Suppressor macrophage treated with lipopolysaccharide for 4 hours (primary cell): ENCODE results near the gene MAN1B1.
A peak's percentile ranks its signal among the peaks of the same experiment; 100 is the strongest.
"Not testable (repeated sequence)": the region's sequence is repeated elsewhere in the genome, so short reads cannot be mapped to it uniquely, and the experiment has no call there.

ENCODE experiments used
- DNase-seq: peaks from one replicate; pipeline ENCODE4 v3.0.0-alpha.2; 2020

MAN1B1 gene

DNA sequence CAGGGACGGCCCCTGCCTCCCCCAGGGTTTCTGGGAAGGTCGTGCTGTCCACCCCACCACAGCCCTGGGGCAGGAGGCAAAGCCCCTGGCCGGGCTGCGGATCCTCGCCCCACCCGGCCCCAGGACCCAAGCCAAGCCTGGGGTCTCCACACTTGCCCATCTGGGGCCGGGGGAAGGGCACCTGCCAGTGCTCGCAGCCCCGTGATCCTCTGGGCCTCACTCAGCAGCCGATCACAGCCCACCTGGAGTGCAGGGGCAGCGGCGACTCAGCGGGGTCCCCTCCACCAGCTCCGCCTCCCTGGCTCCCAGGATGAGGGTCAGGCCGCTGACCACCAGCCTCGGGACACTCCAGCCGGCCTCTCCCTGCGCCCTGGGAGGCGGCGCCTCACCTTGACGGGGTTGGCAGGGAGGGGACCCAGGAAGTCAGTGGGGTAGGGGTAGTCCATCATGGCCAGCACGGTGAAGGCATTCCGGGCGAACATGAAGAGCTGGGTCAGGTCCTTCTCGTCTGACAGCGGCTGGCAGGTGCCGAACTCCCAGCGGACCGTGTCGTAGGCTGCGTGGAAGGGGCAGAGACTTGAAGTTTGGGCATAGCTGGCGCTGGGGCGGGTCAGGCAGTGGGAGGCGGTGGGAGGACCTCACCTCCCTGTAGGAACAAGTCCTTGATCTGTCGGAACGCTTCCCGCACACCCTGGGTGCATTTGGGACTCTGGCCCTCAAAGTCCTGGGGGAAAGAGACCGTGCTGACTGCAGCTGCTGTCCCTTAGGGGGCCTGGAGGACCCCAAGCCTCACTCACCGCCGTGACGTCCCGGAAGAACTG lies 26.0 kb downstream of the MAN1B1 start:
- DNase-seq: no peak

DNA sequence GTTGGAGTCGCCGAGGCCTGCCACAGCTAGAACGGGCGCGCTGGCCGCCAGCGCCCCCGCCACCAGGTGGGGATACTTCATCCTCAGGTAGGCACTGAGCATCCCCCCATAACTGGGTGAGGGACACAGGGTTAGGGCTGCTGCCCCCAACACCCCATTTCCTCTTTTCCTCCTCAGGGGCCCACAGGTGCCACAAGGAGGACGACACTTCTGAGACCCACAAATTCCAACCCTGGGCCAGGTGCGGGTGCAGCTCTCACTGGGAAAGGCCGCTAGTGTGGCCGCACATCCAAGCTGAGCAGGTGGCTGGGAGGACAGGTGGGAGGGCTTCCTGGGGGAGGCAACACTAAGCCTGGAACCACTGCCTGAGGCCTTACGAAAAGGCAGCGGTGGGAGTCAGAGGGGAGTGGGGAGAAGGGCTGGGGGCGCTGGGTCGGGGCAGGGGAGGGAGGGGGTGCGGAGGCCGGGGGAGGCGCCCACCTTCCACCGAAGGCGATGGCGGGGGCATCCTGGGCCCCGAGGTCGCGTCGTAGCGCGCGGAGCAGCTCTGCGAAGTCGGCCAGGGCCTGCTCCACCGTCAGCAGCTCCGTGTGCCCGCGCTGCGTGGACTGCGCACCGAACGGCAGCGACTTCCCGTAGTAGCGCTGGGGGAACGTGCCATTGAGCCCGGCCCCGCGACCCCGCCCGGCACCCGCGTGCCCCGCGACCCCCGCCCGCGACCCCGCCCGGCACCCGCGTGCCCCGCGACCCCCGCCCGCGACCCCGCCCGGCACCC lies 26.8 kb downstream of the MAN1B1 start:
- DNase-seq: peak; percentile 35

DNA sequence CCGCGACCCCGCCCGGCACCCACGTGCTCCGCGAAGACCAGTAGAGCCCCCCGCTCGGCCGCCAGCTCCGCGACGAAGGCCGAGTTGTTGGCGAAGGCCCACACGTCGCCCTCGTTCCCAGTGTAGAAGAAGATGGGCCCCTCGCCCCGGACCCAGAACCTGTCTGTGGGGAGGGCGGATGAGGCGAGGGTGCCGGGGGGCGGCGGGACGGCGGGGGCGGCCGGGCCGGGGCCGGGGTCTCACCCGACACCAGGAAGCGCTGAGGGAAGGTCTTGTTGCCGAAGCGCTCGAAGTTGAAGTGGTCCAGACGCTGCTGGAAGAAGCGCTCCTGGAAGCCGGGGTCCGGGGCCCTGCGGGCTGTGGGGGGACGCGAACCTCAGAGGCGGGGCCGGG lies 27.4 kb downstream of the MAN1B1 start:
- DNase-seq: no peak

DNA sequence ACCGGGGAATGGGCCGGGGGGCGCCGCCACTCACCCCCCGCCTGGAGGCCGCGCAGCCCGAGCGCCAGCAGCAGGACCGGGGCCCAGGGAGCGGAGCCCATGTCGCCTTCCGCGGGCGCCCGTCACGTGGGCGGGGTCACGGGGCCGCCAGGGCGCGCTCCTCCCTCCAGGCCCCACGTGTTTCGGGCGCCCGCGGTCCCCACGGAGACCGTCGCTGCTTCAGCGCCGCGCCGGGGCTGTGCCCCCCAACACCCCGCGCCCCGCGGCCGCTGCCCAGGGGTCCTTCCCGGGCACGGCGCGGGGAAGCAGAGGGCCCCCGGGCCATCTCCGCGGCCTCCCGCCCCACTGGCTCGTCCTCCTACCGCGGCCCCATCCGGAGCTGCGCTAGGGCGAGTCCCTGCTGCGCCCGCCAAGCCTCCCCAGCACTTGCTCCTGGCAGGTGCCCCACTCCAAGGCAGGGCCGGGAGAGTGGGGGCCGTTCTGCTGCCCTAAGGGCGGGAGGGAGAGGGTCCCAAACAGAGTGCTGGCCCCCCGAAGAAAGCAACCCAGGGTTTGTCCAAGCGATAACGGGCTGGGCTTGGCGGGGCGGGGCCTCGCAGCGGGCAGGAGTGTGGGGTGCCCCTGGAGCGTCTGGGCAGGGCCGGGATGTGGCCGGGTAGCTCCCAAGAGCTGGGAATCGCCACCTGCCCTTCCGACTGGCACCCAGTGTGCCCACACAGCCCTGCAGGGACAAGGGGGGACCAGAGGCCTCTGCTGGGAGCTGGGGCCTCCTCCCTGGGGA lies 28.0 kb downstream of the MAN1B1 start, which contains the start of gene DPP7:
TSS of gene DPP7 (minus strand) at position 121 of the 781 bp plus-strand sequence. CDS start at position 101, 20 bp downstream.
- peak; percentile 86 for DNase-seq

DNA sequence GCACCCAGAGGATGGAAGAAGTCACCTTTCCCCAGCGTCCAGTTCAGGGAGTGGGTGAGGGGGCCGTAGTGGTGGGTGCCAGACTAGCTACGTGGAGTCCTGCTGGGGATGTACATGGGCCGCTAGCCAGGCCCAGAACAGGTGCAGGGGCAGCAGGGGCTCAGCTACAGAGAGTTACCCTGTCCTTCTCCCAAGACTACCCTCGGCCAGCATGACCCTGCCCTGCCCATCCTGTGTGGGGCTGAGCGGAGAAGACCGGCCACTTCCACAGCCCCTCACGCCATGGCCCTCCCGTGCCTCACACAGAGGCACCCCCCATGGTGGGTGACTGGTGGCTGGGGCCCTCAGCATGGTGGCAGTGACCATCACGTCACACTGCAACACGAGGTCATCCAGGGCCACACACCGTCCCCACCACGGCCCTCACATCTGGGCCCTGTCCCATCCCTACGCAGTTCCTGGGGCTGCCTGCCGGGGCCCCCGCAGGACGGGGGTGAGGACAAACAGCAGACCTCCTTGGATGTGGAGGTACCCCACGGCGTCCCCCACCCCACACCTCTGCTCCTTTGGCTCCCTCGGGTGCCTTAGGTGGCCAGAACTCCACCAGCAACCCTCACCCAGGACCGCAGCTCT lies 28.7 kb downstream of the MAN1B1 start:
- no peak for DNase-seq

DNA sequence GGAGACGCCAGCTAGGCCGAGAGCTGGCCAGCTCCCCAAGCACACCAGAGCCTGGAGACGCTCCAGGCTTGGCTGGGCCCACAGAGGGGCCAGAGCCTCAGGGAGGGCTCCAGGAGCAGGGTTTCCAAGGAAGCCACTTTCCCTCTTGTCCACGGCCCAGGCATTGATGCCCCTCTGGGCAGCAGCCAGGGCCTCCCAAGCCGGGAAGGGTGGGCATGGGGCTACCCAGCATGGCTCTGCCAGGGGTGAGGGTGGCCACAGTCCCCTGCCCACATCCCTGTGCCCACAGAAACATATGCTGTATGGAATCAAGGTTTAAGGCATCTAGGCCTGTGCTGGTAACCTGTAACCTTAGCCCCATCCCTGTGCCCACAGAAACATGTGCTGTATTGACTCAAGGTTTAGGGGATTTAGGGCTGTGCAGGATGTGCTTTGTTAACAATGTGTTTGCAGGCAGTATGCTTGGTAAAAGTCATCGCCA lies 29.3 kb downstream of the MAN1B1 start:
- no peak for DNase-seq

DNA sequence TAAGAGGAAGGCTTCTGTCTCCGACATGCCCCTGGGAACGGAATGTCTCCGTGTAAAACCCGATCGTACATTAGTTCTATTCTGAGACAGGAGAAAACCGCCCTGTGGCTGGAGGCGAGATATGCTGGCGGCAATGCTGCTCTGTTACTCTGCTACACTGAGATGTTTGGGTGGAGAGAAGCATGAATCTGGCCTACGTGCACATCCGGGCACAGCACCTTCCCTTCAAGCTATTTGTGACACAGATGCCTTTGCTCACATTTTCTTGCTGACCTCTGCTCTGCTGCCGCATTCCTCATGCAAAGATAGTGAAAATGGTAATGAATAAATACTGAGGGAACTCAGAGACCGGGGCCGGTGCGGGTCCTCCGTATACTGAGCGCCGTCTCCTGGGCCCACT lies 29.9 kb downstream of the MAN1B1 start:
- no peak for DNase-seq

DNA sequence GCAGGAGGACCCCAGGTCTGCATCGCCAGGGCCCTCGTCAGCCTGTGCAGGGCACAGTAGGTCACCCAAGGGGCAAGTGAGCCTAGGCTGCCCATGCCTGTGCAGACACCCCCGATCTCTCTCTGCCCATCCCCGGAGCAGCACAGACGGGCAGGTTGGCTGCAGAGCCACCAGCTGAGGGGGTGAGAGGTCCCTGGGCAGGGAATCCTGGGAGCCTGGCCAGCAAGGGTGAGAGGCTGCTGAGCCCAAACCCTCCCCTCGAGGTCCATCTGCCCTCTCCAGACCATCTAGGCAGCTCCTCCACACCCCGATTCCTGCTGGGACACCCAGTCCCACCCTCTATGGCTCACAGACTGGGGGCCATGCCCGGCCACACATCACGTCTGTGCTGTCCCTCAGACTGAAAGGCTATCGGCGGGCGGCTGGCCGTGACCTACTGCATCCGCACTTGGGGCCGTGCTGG lies 30.5 kb downstream of the MAN1B1 start:
- no peak for DNase-seq

DNA sequence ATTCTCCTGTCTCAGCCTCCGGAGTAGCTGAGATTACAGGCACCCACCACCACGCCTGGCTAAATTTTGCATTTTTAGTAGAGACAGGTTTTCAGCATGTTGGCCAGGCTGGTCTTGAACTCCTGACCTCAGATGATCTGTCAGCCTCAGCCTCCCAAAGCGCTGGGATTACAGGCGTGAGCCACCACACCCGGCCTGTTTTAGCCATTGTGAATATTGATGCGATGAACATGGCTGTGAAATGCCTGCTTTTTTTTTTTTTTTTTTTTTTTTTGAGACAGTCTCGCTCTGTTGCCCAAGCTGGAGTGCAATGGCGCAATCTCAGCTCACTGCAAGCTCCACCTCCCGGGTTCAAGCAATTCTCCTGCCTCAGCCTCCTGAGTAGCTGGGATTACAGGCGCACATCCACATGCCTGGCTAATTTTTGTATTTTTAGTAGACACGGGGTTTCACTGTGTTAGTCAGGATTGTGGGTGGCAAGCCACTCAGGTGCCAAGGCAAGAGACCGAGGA lies 31.4 kb downstream of the MAN1B1 start:
- DNase-seq: not testable (repeated sequence)

DNA sequence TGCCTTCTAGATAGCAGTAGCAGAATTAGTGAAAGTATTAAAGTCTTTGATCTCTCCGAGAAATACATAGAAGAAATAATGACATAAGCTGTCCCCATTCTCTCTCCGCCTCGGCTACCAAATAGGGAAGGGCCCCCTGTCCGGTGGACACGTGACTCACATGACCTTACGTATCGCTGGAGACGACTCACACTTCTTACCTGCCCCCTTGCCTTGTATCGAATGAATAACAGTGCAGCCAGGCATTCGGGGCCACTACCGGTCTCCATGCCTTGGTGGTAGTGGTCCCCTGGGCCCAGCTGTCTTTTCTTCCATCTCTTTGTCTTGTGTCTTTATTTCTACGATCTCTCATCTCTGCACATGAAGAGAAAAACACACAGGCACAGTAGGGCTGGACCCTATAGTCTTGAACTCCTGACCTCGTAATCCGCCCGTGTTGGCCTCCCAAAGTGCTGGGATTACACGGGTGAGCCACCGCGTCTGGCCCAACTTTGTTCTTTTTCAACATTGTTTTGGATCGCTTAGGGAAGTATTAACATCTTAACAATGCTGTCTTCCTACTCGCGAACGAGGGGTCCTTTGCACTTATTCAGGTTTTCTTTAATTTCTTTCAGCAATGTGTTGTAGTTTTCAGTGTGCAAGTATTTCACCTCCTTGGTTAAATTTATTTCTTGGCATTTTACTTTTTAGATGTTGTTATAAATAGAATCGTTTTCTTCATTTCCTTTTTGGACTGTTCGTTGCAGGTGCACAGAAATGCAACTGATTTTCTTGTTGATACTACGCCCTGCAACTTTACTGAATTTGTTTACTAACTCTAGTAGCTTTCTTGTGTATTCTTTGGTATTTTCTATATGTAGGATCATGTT lies 35.4 kb downstream of the MAN1B1 start:
- DNase-seq: not testable (repeated sequence)

DNA sequence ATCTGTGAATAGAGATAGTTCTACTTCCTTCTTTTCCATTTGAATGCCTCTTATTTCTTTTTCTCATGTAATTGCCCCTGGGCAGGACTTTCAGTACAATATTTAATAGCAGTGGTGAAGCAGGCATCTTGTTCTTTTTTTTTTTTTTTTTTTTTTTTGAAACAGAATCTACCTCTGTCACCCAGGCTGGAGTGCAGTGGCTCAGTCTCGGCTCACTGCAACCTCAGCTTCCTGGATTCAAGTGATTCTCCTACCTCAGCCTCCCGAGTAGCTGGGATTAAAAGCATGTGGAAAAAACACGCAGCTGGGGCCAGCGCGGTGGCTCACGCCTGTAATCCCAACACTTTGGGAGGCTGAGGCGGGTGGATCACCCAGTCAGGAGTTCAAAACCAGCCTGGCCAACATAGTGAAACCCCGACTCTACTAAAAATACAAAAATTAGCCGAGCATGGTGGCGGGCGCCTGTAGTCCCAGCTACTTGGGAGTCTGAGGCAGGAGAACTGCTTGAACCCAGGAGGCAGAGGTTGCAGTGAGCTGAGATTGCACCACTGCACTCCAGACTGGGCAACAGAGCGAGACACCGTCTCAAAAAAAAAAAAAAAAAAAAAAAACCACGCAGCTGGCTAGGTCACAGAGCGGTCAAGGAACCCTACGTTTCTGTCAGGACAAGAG lies 36.1 kb downstream of the MAN1B1 start:
- not testable (repeated sequence) for DNase-seq

DNA sequence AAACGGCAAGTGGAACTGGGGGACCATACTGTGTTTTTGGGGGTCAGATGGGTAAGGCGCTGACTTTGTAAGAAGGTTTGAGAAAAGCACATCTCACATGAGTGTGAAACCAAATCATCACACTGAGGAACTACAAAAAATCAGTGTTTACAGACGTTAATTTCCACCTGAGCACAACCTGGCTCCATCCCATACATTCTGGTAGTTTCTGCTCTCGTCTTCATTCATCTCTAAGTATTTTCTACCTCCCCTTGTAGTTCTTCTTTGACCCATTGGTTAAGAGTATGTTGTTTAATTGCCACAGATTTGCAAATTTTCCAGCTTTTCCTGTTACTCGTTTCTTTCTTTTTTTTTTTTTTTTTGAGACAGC lies 36.7 kb downstream of the MAN1B1 start:
- no peak for DNase-seq

DNA sequence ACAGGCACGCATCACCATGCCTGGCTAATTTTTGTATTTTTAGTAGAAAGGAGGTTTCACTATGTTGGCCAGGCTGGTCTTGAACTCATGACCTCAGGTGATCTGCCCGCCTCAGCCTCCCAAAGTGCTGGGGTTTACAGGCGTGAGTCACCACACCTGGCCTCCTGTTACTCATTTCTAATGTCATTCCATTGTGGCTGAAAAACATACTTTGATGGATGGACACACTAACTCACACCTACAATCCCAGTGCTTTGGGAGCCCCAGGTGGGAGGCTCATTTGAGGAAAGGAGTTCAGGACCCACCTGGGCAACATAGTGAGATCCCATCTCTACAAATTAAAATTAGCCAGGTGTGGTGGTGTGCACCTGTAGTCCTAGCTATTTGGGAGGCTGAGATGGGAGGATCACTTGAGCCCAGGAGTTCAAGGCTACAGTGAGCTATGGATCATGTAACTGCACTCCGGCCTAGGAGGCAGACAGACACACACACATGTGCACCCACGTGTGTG lies 37.2 kb downstream of the MAN1B1 start:
- DNase-seq: not testable (repeated sequence)

DNA sequence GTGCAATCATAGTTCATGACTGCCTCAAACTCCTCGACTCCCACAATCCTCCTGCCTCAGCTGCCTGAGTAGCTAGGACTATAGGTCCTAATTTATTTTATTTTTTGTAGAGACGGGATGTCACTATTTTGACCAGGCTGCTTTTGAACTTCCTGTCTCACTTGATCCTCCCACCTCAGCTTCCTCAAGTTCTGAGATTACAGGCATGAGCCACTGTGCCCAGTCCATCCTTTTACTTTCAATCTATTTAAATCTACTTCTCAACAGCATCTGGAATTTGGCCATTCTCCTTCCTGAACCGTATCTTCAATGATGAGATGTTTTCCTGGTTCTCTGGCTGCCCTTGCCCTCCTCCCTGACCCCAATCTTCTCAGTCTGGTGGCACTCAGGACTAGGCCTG lies 40.0 kb downstream of the MAN1B1 start:
- DNase-seq: peak; percentile 39

DNA sequence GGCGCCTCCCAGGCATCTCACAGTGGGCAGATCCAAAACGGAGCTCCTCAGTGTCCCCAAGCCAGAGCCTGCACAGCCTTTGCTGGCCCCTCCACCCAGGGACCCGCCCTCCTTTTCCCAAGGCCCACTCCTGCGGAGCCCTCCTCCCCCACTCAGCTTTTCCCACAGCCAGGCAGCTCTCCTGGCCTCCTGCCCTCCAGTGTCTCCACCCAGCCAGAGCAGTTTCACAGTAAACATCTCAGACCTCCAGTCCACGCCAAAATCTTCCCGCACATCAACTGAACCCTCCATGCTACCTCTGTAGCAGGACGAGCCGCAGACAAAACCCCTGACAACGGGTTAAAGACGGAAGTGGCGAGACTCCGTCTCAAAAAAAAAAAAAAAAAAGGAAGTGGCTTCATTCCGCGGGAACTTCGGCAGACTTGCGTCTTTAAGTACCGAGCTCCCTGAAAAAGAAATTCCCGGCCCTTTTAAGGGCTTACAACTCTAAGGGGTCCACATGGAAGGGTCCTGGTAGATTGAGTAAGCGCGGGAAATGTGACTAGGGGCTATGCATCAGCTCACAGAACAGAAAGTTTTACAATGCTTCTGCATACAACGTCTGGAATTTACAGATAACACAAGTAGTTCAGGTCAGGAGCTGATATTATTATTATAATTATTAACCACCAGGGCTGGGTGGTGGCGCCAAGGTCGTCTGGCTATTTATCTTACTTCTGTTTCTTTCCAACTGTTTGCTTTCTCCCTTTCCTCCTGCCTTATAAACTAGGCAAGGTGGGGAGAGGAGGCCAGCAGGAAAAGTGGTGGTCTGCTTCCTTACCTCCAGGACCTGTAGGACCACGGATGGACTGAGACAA lies 40.7 kb downstream of the MAN1B1 start:
- peak; percentile 76 for DNase-seq

DNA sequence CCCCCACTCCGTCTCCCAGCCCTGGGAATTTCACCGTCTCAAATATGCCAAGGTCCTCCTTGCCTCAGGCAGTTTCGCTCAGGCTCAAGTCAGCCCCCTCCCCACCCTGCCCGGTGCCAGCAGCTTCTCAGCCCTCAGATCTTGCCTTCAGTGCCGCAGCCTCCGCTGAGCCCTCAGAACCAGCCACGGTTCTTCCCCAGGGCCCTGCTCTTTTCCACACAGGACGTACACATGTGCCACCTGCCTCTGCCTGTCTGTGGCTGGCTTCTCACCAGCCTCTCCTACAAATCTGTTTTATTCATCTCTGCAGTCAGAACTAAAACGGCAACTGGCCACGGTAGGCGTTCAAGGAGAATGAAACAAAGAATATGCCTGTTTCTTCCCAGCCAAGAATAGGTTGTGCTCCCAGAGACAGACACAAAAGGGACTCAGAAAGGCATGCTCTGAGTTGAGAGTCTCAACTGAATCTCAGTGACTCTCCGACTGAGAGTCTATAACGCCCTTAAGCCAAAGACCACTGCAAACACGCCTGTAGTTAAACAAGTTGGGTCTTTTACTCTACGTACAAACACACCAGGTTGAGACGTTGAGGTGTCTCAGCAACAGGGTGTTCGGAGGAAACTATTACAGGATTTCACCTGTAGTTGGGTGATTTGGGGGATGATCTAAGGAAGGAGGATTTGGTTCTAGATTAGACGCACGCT lies 41.5 kb downstream of the MAN1B1 start:
- no peak for DNase-seq

DNA sequence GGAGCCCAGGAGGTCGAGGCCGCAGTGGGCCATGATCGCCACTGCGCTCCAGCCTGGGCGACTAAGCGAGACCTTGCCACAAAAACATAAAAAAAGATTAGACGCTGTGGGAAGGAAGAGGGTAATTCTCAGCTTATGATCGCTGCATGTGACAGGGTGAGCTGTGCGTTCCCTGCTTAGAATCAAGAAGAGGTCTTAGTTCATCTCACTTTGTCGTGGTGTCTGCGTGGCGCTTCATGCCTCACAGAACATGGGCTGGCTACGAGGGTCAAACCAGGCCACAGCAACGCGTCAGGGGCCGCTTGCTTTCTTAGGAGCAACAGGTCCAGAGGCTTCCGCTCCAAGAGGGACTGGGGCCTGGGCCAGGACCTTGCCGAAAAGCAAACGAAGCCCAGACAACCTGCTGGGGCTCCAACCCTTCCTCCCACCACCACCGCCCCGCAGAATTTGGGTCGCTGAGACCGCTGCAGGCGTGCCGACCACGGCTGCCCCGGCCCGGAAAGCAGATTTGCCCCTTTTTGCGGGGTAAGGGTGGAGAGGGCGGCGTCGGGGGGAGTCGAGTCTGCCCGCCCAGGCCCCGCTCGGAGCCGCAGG lies 42.2 kb downstream of the MAN1B1 start:
- peak; percentile 5 for DNase-seq

DNA sequence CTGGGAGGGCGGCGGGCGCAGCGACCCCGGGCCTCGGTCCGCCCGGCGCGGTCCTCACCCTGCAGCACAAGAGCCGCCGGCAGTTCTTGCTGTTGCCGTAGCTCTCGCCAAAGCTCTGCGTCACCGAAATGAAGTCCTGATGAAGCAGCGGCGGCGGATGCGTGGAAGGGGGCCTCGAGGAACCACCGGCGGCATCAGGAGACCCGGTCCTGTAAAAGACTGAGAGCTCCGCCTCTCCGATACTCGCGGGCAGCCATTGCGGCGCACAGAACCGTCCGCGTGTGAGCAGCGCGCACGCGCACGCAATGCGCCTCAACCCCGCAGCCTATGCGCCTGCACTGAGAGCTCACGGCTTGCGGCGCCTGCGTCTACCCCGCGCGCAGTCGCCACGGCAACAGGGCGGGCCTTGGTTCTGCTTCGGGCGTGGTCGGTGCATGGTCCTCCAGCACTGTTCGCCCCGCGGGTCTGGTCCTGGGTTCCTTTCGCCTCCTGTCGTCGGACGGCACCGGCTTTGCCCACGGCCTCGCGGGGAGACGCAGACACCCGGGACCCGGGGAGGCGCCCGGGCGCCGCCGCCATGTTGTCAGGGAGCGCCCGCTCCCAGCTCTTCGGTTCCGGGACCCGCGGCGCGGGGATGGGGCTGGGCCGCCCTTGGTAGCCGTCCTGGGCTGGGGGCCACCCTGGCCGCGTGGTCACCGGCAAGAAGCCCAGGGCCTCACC lies 42.8 kb downstream of the MAN1B1 start:
- DNase-seq: peak; percentile 95
